Stimulated activated CD4-positive, alpha-beta T cell treated with anti-CD3 and anti-CD28 coated beads, TNF-alpha, amount 100 ng/mL, for 48 hours (primary cell): ENCODE measurements around the gene CSPG4.
"Not testable (repeated sequence)": the region's sequence is repeated elsewhere in the genome, so short reads cannot be mapped to it uniquely, and the experiment has no call there.

Source experiments
- DNase-seq, 3 donors: peaks; one replicate each; pipeline ENCODE4 v3.0.0-alpha.2; 2020; ENCODE audit warnings: low read depth in 3 of 3

CSPG4 gene

GRCh38 chr15:75648156-75649000, 64.3 kb downstream of the CSPG4 start:
- DNase-seq: no peak

GRCh38 chr15:75647370-75648155, 65.1 kb downstream of the CSPG4 start, which contains the start of gene SNX33:
SNX33 (plus strand) TSS chr15:75647912; CDS start chr15:75649103, 1,191 bp downstream.
- DNase-seq: peak; percentile 34 to 43 (median 37)

- DNase-seq: no peak
Observed at GRCh38 chr15:75646944-75647364, 65.7 kb downstream of the CSPG4 start.

GRCh38 chr15:75646112-75646943, 66.3 kb downstream of the CSPG4 start:
- no peak for DNase-seq

GRCh38 chr15:75644376-75644775, 68.3 kb downstream of the CSPG4 start:
- DNase-seq: no peak

GRCh38 chr15:75641603-75642002, 71.0 kb downstream of the CSPG4 start:
- no peak for DNase-seq

- DNase-seq: no peak
Observed at GRCh38 chr15:75641179-75641503, 71.5 kb downstream of the CSPG4 start.

GRCh38 chr15:75640483-75641178, 72.0 kb downstream of the CSPG4 start:
- DNase-seq: peak in 1 of 3 donors; percentile 24

GRCh38 chr15:75639709-75640482, 72.8 kb downstream of the CSPG4 start, which contains the start of gene IMP3:
IMP3 (minus strand) TSS chr15:75640224; CDS start chr15:75640168, 56 bp downstream.
- peak; percentile 83 to 94 (median 86) for DNase-seq

GRCh38 chr15:75639191-75639708, 73.4 kb downstream of the CSPG4 start:
- DNase-seq: no peak

- no peak for DNase-seq
Observed at GRCh38 chr15:75637245-75638009, 75.2 kb downstream of the CSPG4 start.

- no peak for DNase-seq
Observed at GRCh38 chr15:75636026-75636425, 76.6 kb downstream of the CSPG4 start.

GRCh38 chr15:75633922-75634321, 78.7 kb downstream of the CSPG4 start:
- DNase-seq: not testable (repeated sequence)

- no peak for DNase-seq
Observed at GRCh38 chr15:75631935-75632334, 80.7 kb downstream of the CSPG4 start.

- DNase-seq: peak; percentile 90 to 94 (median 91)
Observed at GRCh38 chr15:75625542-75626347, 86.9 kb downstream of the CSPG4 start, which contains the start of gene SNUPN. SNUPN (minus strand) TSS chr15:75625725; CDS start chr15:75621051, 4,674 bp downstream.
